ENCODE measurements around the gene DNAI1.
A peak's percentile ranks its signal among the peaks of the same experiment; 100 is the strongest.
"Not testable (repeated sequence)": the region's sequence is repeated elsewhere in the genome, so short reads cannot be mapped to it uniquely, and the experiment has no call there.

DNAI1 gene

GRCh38 chr9:34451135-34451534 is 7.5 kb upstream of the DNAI1 start:
- DNase-seq (ENCODE audit: low read depth) = no peak

DNA sequence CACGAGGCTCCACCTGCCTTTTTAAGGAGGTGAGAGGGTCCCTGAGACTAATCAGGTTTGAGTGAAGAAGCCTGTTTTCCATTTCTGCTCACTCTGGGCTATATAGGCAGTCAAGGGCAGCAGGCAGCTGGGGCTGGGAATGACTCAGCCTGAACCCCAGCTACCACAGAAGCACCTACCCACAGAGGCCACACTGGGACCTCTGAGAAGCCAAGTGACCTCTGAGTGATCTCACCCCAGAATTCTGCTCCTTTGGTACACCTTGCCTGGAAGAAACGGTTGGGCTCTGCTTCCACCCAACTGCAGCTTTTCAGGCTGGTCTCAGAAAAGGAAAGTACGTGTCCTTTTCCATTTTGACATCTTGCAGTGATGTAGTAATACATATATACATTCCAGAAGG is 7.1 kb upstream of the DNAI1 start:
- DNase-seq (ENCODE audit: low read depth) = no peak

- DNase-seq (ENCODE audit: low read depth) = no peak
Measured at GRCh38 chr9:34452568-34452967, 6.0 kb upstream of the DNAI1 start.

DNA sequence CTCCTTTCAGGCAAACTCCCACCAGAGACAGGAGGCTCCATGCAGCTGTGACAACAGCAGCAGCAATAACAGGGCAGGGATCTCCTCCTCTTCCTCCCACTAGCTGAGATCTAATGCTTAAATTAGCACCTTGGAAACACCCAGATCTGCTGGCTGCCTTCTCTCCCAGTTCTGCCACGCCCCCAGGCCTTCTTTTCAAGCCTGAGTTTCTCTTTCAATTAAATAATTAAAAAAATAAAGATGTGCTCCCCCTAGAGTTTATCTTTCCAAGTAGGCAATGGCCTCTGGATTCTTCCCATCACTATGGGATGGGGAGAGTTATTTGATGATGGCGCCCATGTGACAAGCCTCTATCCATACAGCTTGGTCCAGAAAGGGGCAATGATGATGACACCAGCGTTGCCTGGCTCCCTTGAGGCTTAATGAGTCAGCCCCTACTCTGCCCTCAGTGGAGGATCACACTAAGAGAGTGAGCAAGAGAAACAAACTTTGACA is 4.0 kb upstream of the DNAI1 start:
- no peak for DNase-seq (ENCODE audit: low read depth)

- no peak for DNase-seq (ENCODE audit: low read depth)
Measured at GRCh38 chr9:34456151-34456550, 2.5 kb upstream of the DNAI1 start.

DNA sequence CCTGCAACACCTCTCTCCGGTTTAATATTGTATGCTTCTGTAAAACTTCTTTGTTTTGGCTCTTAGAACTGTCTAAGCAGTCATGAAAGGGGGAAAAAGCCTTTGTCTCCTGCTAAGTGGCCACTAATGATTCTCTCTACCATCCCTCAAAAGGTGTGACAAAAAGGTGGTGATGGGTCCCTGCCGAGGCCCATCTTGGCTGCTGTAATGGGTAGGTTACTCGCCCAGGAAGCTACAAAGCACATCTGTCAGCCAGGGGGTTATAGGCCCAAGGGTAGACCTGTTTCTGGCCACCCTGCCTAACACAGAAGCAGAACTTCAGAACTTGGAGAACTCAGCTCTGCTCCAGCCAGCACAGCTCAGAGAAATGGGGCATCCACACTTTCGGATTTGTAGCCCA is 1.9 kb upstream of the DNAI1 start:
- DNase-seq (ENCODE audit: low read depth) = no peak

GRCh38 chr9:34457266-34458012 is 1.2 kb upstream of the DNAI1 start:
- DNase-seq (ENCODE audit: low read depth) = peak; percentile 5

GRCh38 chr9:34458959-34459340 is 345 bp downstream of the DNAI1 start:
- no peak for DNase-seq (ENCODE audit: low read depth)

- no peak for DNase-seq (ENCODE audit: low read depth)
Measured at GRCh38 chr9:34459356-34459755, 751 bp downstream of the DNAI1 start.

DNA sequence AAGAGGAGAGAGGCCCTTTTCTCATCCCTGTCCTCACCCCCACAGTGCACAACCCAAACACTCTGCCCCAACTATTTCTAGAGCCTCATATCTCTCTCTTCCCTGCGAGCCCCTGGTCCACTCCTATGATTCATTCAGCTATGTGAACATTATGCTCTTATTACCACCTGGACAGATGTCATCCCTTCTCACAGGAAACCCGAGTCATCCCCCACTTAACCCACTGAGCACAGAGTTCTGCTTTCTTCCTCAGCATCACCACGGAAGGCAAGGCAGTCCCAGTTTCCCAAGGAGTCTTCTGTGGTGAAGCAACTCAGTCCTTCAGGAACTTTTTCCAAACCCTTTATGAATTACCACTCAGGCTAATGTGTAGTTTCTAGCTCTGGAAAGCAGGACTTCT is 1.3 kb downstream of the DNAI1 start:
- no peak for DNase-seq (ENCODE audit: low read depth)

DNA sequence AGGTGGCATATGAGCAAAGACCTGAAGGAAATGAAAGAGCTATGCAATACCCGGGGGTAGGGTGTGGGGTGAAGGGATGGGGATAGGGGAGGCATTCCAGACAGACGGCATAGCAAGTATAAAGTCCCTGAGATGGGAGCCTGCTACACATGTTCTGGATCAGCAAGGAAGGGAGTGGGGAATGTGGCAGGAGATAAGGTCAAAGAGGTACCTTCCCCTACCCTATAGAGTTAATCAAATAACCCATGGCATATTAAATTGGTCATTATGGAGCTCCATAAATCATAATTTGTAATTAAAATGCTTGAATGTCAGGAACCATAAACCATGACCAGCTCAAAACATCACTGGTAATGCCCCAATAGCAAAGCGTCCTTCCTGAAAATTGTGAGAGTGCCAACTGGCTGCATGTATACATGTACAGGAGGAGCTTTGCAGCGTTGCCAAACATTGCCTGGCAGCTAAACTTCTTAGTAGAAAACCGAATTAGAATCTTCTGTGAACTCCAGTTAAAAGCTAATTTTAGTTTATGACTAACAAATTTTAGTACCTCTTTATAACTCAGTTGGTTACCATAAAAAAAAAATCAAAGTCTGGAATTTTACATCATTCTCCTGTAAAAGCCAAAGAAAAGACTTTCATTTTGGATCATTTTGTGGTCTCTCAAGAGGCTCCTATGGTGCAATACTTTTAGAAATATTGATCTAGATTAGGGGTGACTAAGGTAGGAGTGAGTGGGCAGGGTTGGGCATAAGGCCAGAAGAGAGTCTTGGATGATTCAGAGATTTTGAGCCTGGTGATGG is 4.7 kb downstream of the DNAI1 start:
- DNase-seq (ENCODE audit: low read depth) = no peak

- no peak for DNase-seq (ENCODE audit: low read depth)
Measured at GRCh38 chr9:34463901-34464232, 5.3 kb downstream of the DNAI1 start.

- DNase-seq (ENCODE audit: low read depth) = no peak
Measured at GRCh38 chr9:34464571-34464970, 6.0 kb downstream of the DNAI1 start.

GRCh38 chr9:34465468-34465867 is 6.9 kb downstream of the DNAI1 start:
- no peak for DNase-seq (ENCODE audit: low read depth)

DNA sequence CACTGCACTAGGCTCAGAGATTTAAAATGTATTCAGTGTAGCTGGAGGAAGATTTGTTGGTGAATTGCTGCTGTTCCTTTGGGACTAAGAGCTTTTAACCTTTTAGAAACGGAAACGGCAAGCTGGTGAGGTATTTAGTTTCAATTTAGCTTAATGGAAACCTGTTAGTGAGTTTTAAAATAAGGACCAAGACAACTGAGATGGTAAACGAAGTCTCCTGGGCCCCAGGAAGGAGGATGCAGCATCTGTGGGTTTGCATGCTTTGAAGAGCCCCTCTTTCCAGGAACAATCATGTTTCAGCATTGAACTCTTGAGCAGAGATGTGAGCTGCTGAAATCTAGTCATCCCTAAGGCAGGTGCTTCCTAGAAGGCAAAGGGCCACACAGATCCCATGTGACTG is 16.5 kb downstream of the DNAI1 start:
- no peak for DNase-seq (ENCODE audit: low read depth)

DNA sequence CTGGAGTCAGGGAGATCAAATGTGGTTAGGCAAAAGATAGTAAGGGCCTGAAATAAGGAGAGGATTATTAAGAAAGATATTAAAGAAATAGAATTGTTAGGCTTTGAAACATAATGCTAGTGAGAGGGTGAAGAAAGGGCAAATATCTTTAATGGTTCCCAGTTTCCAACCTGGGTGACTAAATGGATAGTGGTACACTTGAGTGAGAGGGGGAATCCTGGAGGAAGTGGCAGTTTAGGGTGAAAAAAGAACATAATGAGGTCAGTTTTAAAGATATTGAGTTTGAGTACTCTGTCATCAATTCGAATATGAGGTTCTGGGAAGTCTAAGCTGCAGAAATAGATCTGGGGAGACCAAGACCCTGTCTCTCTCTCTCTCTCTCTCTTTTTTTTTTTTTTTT is 18.9 kb downstream of the DNAI1 start:
- DNase-seq (ENCODE audit: low read depth) = no peak

DNA sequence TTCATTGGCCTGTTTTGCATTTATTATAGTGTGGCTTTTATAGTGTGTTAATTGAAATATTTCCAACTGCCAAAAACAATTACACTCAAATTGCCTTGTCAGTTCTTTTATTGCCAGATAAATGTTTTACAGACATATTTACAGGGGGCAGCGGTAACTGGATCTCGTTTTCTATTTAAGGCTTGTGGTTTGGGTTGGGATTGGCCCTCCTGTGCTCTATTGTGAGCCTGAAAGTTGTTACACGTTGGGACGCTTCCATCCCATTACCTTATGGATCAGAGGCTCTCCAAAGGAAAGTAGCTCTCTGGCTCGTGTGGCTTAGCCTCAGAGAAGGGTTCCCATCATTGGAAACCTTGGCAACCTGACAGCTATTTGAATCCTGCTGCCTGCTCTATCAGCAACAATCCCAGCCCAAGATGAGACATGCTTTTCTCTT is 20.8 kb downstream of the DNAI1 start:
- no peak for DNase-seq (ENCODE audit: low read depth)

DNA sequence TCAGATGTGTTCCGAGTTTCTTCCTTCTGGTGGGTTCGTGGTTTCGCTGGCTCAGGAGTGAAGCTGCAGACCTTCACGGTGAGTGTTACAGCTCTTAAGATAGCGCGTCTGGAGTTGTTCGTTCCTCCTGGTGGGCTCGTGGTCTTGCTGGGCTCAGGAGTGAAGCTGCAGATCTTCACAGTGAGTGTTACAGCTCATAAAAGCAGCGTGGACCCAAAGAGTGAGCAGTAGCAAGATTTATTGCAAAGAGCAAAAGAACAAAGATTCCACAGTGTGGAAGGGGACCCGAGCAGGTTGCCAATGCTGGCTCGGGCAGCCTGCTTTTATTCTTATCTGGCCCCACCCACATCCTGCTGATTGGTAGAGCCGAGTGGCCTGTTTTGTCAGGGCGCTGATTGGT is 23.0 kb downstream of the DNAI1 start:
- not testable (repeated sequence) for DNase-seq (ENCODE audit: low read depth)

GRCh38 chr9:34482746-34483145 is 24.1 kb downstream of the DNAI1 start:
- not testable (repeated sequence) for DNase-seq (ENCODE audit: low read depth)

GRCh38 chr9:34484678-34485077 is 26.1 kb downstream of the DNAI1 start:
- no peak for DNase-seq (ENCODE audit: low read depth)

DNA sequence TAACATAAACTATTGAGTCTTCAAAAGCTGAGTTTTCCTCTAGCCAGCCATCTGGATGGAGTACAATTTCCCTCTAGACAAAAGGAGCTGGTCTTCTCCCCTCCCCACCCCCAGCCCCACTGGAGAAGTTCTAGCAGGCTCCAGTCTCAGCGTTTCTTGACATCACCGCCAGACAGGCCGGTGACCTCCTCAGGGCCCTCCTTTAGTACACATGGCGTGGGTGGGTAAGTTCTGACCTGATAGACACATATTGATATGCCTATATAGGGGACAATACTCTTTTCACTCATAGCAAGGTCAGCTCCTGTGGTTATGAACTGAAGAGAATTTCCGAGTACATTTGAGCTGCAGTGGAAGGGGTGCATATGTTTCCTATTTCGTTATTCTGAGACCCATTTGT is 27.2 kb downstream of the DNAI1 start:
- no peak for DNase-seq (ENCODE audit: low read depth)

DNA sequence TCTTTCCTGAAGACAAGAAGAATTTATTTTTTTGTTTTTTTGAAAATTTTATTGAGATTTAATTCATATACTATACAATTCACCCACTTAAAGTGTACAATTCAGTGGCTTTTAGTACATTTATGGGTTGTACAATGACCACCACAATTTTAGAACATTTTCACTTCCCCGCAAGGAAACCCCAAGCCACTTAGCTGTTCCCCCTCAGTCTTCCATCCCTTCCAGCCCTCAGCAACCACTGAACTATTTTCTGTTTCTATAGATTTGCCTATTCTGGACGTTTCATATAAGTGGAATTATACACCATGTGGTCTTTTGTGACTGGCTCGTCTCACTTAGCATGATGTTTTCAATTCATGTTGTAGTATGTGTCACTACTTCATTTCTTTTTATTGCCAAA is 28.0 kb downstream of the DNAI1 start:
- no peak for DNase-seq (ENCODE audit: low read depth)

DNA sequence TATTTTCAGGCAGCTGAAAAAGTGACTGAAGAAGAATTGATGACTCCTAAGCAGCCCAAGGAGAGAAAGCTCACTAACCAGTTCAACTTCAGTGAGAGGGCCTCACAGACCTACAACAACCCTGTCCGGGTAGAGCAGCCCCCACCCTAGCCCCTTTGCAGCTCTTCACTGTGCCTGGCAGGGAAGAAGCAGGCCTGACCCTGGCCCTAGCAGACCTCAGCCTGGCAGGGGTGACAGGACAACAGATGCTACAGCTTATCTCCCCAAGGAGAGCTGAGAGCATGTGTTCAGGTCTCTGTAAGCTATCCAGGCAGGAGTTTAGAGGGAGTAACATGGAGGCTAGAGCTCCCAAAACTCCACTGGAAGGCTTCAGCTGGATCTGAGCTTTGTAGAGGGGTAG is 31.8 kb downstream of the DNAI1 start:
- no peak for DNase-seq (ENCODE audit: low read depth)

- DNase-seq (ENCODE audit: low read depth) = no peak
Measured at GRCh38 chr9:34490760-34491159, 32.2 kb downstream of the DNAI1 start.

Data from activated T-cell treated with anti-CD3 and anti-CD28 coated beads for 1 hour (primary cell).